ENCODE results near the gene G2E3. TPM values are rescaled to one million over a fixed set of nuclear protein-coding genes. Genes with fewer than 3 reads are reported as not detected.
"Not testable (repeated sequence)": the region's sequence is repeated elsewhere in the genome, so short reads cannot be mapped to it uniquely, and the experiment has no call there.

The G2E3 gene
- total RNA-seq, 1 experiment from 2014 or later, result 27.8 TPM

- Histone ChIP-seq H3K27ac (ENCODE audit: low read length) (no peak overlapping the region), H3K4me1 (ENCODE audit: insufficient read depth, low read length) (peaks cover 43% of the 10 kb centered on the region), H3K79me2 (ENCODE audit: low read length) (peaks cover 67% of the 10 kb centered on the region), H3K4me3 (ENCODE audit: low read length) (peak overlapping the region; percentile 81; the same call in 1 of the 2 replicates), H3K9ac (ENCODE audit: low read length) (no peak overlapping the region), H4K20me1 (ENCODE audit: low read length) (peaks cover 11% of the 10 kb centered on the region; the same call in 1 of the 2 replicates), H3K36me3 (ENCODE audit: low read depth, low read length) (0 out of 2 replicates have a peak, but pooled peaks cover 3% of the 10 kb centered on the region), H3K9me2 (replicated peaks; ENCODE audit: low read length) (no peaks in the 10 kb centered on the region), H3F3A (ENCODE audit: low read length, unreplicated experiment) (peaks cover 2% of the 10 kb centered on the region), H3K27me3 (ENCODE audit: low read length) (no peaks in the 10 kb centered on the region), H3K9me3 (ENCODE audit: low read length) (no peaks in the 10 kb centered on the region), H2AFZ (ENCODE audit: low read length) (no peak overlapping the region), H3K4me2 (ENCODE audit: low read length) (peak overlapping the region; percentile 92)
- ChIA-PET POLR2A (ENCODE audit: unreplicated experiment) (no interaction called here), CTCF (no interaction called here)
- DNase-seq (no peak), ATAC-seq (no peak)
- intact Hi-C loops (cut with micrococcal nuclease), result no loop called here
- no TSS peak for BruUV-seq (replicated peaks)
- TF ChIP-seq CTCF (conservative IDR thresholded peaks at IDR 0.05; ENCODE audit: low read depth, low read length) (no peak), EZH2phosphoT487 (IDR thresholded peaks at IDR 0.05; ENCODE audit: borderline replicate concordance, low read length) (no peak), EZH2 (IDR thresholded peaks at IDR 0.05; ENCODE audit: low read length, unreplicated experiment) (no peak)
Observed at GRCh38 chr14:30624132-30624423, 65.1 kb downstream of the G2E3 start.

- H3K4me3 ChIP-seq (ENCODE audit: low read length), result no peak overlapping the region
- intact Hi-C loops (cut with micrococcal nuclease), result no loop called here
- ChIA-PET CTCF (interaction anchor here (0.6 kb wide), 1 partner anchor 158 kb away, joined by 3 read pairs; no protein-coding TSS in a partner anchor), POLR2A (ENCODE audit: unreplicated experiment) (no interaction called here)
- TF ChIP-seq EZH2phosphoT487 (IDR thresholded peaks at IDR 0.05; ENCODE audit: borderline replicate concordance, low read length) (no peak), CTCF (conservative IDR thresholded peaks at IDR 0.05; ENCODE audit: low read depth, low read length) (no peak), EZH2 (IDR thresholded peaks at IDR 0.05; ENCODE audit: low read length, unreplicated experiment) (no peak)
- no peak for ATAC-seq
- no peak overlapping the region for H3K27ac ChIP-seq (ENCODE audit: low read length)
- H3K9me2 ChIP-seq (replicated peaks; ENCODE audit: low read length), result no peaks in the 10 kb centered on the region
- H3K4me2 ChIP-seq (ENCODE audit: low read length), result no peak overlapping the region
- H3K4me1 ChIP-seq (ENCODE audit: insufficient read depth, low read length), result peaks cover 36% of the 10 kb centered on the region
- H3K9me3 ChIP-seq (ENCODE audit: low read length), result no peaks in the 10 kb centered on the region
- no TSS peak for BruUV-seq (replicated peaks)
- H3K79me2 ChIP-seq (ENCODE audit: low read length), result peaks cover 75% of the 10 kb centered on the region
- peaks cover 11% of the 10 kb centered on the region; the same call in 1 of the 2 replicates for H4K20me1 ChIP-seq (ENCODE audit: low read length)
- DNase-seq, result no peak
- no peak overlapping the region for H3K9ac ChIP-seq (ENCODE audit: low read length)
- no peak overlapping the region for H2AFZ ChIP-seq (ENCODE audit: low read length)
- no peaks in the 10 kb centered on the region for H3F3A ChIP-seq (ENCODE audit: low read length, unreplicated experiment)
- H3K27me3 ChIP-seq (ENCODE audit: low read length), result no peaks in the 10 kb centered on the region
- H3K36me3 ChIP-seq (ENCODE audit: low read depth, low read length), result 0 out of 2 replicates have a peak, but pooled peaks cover 3% of the 10 kb centered on the region
Observed at GRCh38 chr14:30625533-30625932, 66.6 kb downstream of the G2E3 start.

DNA sequence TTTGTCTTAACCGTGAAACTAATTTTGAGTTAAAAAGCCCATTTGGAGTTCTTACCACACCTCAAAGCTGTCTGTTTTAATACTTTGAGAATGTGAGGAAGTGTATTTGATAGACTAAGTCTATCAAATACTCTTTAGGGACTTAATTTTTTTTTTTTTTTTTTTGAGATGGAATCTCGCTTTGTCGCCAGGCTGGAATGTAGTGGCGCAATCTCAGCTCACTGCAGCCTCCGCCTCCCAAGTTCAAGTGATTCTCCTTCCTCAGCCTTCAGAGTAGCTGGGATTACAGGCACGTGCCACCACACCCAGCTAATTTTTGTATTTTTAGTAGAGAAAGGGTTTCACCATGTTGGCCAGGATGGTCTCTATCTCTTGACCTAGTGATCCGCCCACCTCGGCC is 70.5 kb downstream of the G2E3 start:
- ATAC-seq; H3K9me3 ChIP-seq (ENCODE audit: low read length); H3F3A ChIP-seq (ENCODE audit: low read length, unreplicated experiment); H2AFZ ChIP-seq (ENCODE audit: low read length); CTCF ChIA-PET; H3K27me3 ChIP-seq (ENCODE audit: low read length); H3K9me2 ChIP-seq (replicated peaks; ENCODE audit: low read length); H3K4me3 ChIP-seq (ENCODE audit: low read length); H3K27ac ChIP-seq (ENCODE audit: low read length); BruUV-seq (replicated peaks); H4K20me1 ChIP-seq (ENCODE audit: low read length); POLR2A ChIA-PET (ENCODE audit: unreplicated experiment); H3K9ac ChIP-seq (ENCODE audit: low read length); intact Hi-C loops (cut with micrococcal nuclease): not testable (repeated sequence)
- Histone ChIP-seq H3K4me2 (ENCODE audit: low read length) (peak overlapping the region; percentile 3; the same call in 1 of the 2 replicates), H3K4me1 (ENCODE audit: insufficient read depth, low read length) (peaks cover 19% of the 10 kb centered on the region), H3K79me2 (ENCODE audit: low read length) (peaks cover 54% of the 10 kb centered on the region), H3K36me3 (ENCODE audit: low read depth, low read length) (peaks cover 10% of the 10 kb centered on the region)
- peak; percentile 53 for DNase-seq
